ENCODE measurements around the gene LIPC. TPM values are rescaled to one million over a fixed set of nuclear protein-coding genes. Genes with fewer than 3 reads are reported as not detected.

The LIPC gene
- total and polyA plus RNA-seq, 2 donors (not counting 1 experiment from before 2014, with no cell fraction given), result 0.82 to 4.0 TPM

DNA sequence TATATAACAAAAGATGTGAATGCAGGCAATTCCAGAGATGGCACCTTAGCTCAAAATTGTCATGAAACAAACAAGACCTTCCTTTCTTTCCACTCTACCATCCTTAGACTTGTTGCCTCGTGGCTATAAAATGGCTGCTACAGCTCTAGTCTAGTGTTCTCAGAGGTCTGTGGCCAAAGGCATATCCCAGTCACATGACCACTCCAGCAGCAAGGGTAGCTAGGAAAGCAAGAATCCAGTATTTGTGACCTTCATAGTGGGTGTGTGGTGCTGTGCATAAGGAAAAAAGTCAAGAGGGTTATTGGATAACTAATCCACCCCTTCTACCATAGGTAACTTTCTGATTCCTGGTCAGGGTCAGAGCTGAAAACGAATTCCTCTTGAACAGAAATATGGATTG lies 27.1 kb upstream of the LIPC start:
- no peak for DNase-seq (ENCODE audit: low read depth in 2 of 2)
- Histone ChIP-seq H3K27ac (ENCODE audit: insufficient read depth, low read length) (no peak overlapping the region), H3K79me2 (ENCODE audit: control insufficient read depth, insufficient read depth, low read length) (no peaks in the 10 kb centered on the region), H3K4me3 (replicated peaks in 1 of 4; ENCODE audit: control extremely low read depth in 1 of 4, insufficient read depth in 1 of 4, low read depth in 3 of 4, low read length in 4 of 4) (no peak overlapping the region), H3K27me3 (ENCODE audit: control insufficient read depth, insufficient read depth, low read length) (no peaks in the 10 kb centered on the region), H3K4me1 (ENCODE audit: control insufficient read depth, extremely low read depth, insufficient read depth, low read length) (no peaks in the 10 kb centered on the region), H2AFZ (ENCODE audit: low read length) (no peak overlapping the region), H4K20me1 (ENCODE audit: control insufficient read depth, extremely low read depth, insufficient read depth, low read length) (no peaks in the 10 kb centered on the region), H3K36me3 (ENCODE audit: control insufficient read depth, insufficient read depth, low read length) (no peaks in the 10 kb centered on the region), H3K4me2 (ENCODE audit: extremely low read depth, insufficient read depth, low read length) (no peak overlapping the region), H3K9ac (ENCODE audit: insufficient read depth, low read length) (no peak overlapping the region), H3K9me3 (ENCODE audit: control insufficient read depth, insufficient read depth, low read depth, low read length) (no peaks in the 10 kb centered on the region)
- no peak for TF ChIP-seq EZH2 (IDR thresholded peaks at IDR 0.05; ENCODE audit: low read length, missing control alignments)
- TF ChIP-seq, protein P1, sequence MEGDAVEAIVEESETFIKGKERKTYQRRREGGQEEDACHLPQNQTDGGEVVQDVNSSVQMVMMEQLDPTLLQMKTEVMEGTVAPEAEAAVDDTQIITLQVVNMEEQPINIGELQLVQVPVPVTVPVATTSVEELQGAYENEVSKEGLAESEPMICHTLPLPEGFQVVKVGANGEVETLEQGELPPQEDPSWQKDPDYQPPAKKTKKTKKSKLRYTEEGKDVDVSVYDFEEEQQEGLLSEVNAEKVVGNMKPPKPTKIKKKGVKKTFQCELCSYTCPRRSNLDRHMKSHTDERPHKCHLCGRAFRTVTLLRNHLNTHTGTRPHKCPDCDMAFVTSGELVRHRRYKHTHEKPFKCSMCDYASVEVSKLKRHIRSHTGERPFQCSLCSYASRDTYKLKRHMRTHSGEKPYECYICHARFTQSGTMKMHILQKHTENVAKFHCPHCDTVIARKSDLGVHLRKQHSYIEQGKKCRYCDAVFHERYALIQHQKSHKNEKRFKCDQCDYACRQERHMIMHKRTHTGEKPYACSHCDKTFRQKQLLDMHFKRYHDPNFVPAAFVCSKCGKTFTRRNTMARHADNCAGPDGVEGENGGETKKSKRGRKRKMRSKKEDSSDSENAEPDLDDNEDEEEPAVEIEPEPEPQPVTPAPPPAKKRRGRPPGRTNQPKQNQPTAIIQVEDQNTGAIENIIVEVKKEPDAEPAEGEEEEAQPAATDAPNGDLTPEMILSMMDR (conservative IDR thresholded peaks at IDR 0.05 in 1 of 2, IDR thresholded peaks at IDR 0.05 in 1 of 2; ENCODE audit: low read depth in 1 of 2, low read length in 2 of 2), result no peak

DNA sequence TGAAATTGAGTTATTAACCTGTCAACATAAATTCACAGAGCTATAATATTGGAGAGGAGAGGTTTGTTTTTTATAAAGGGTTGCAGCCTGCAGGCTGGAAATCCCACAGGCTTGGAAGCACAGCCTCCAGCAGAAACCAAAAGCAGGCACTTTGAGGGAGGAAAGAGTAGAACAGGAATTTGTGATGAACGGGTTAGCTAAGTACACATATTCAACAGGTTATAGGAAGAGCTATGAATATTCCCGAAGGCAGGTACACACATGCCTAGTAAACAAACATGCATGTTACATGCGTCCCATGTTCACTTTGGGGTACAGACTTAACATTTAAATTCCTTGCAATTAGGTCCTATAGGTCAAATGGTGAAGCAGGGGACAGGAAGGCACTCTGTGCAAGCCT lies 25.9 kb upstream of the LIPC start:
- Histone ChIP-seq H3K27me3 (ENCODE audit: control insufficient read depth, insufficient read depth, low read length) (no peaks in the 10 kb centered on the region), H3K36me3 (ENCODE audit: control insufficient read depth, insufficient read depth, low read length) (no peaks in the 10 kb centered on the region), H3K4me2 (ENCODE audit: extremely low read depth, insufficient read depth, low read length) (no peak overlapping the region), H3K9ac (ENCODE audit: insufficient read depth, low read length) (no peak overlapping the region), H4K20me1 (ENCODE audit: control insufficient read depth, extremely low read depth, insufficient read depth, low read length) (no peaks in the 10 kb centered on the region), H3K4me1 (ENCODE audit: control insufficient read depth, extremely low read depth, insufficient read depth, low read length) (no peaks in the 10 kb centered on the region), H3K27ac (ENCODE audit: insufficient read depth, low read length) (no peak overlapping the region), H3K9me3 (ENCODE audit: control insufficient read depth, insufficient read depth, low read depth, low read length) (no peaks in the 10 kb centered on the region), H2AFZ (ENCODE audit: low read length) (no peak overlapping the region), H3K4me3 (replicated peaks in 1 of 4; ENCODE audit: control extremely low read depth in 1 of 4, insufficient read depth in 1 of 4, low read depth in 3 of 4, low read length in 4 of 4) (no peak overlapping the region), H3K79me2 (ENCODE audit: control insufficient read depth, insufficient read depth, low read length) (no peaks in the 10 kb centered on the region)
- DNase-seq (ENCODE audit: low read depth in 2 of 2), result no peak
- TF ChIP-seq, protein P1 (conservative IDR thresholded peaks at IDR 0.05 in 1 of 2, IDR thresholded peaks at IDR 0.05 in 1 of 2; ENCODE audit: low read depth in 1 of 2, low read length in 2 of 2), result no peak
- no peak for TF ChIP-seq EZH2 (IDR thresholded peaks at IDR 0.05; ENCODE audit: low read length, missing control alignments)

DNA sequence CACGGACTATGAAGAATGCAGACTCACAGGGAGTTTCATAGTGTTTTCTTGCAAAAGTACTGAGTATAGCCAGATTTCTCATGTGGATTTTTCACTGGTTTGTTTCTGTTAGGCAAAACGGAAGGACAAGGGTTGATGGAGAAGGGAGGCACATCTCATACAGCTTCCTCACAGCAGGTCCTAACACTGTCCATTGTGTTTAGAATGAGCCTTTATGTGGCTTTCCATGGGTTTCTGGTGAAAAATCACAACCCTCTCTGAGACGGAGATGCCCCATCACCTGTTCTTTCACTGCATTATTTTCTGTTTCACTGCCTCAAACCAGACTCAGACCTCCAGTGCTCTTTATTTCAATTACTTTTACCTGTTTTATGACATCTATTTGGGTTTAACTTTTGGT lies 25.0 kb upstream of the LIPC start:
- no peaks in the 10 kb centered on the region for H3K36me3 ChIP-seq (ENCODE audit: control insufficient read depth, insufficient read depth, low read length)
- no peaks in the 10 kb centered on the region for H3K9me3 ChIP-seq (ENCODE audit: control insufficient read depth, insufficient read depth, low read depth, low read length)
- H3K79me2 ChIP-seq (ENCODE audit: control insufficient read depth, insufficient read depth, low read length), result no peaks in the 10 kb centered on the region
- TF ChIP-seq, protein P1 (conservative IDR thresholded peaks at IDR 0.05 in 1 of 2, IDR thresholded peaks at IDR 0.05 in 1 of 2; ENCODE audit: low read depth in 1 of 2, low read length in 2 of 2), result no peak
- TF ChIP-seq EZH2 (IDR thresholded peaks at IDR 0.05; ENCODE audit: low read length, missing control alignments), result no peak
- no peak overlapping the region for H3K9ac ChIP-seq (ENCODE audit: insufficient read depth, low read length)
- no peaks in the 10 kb centered on the region for H3K27me3 ChIP-seq (ENCODE audit: control insufficient read depth, insufficient read depth, low read length)
- H3K4me2 ChIP-seq (ENCODE audit: extremely low read depth, insufficient read depth, low read length), result no peak overlapping the region
- H3K4me3 ChIP-seq (replicated peaks in 1 of 4; ENCODE audit: control extremely low read depth in 1 of 4, insufficient read depth in 1 of 4, low read depth in 3 of 4, low read length in 4 of 4), result no peak overlapping the region
- no peak for DNase-seq (ENCODE audit: low read depth in 2 of 2)
- no peak overlapping the region for H3K27ac ChIP-seq (ENCODE audit: insufficient read depth, low read length)
- no peaks in the 10 kb centered on the region for H4K20me1 ChIP-seq (ENCODE audit: control insufficient read depth, extremely low read depth, insufficient read depth, low read length)
- no peak overlapping the region for H2AFZ ChIP-seq (ENCODE audit: low read length)
- H3K4me1 ChIP-seq (ENCODE audit: control insufficient read depth, extremely low read depth, insufficient read depth, low read length), result no peaks in the 10 kb centered on the region
